ENCODE results near the gene ZSCAN5C.
"Not testable (repeated sequence)": the region's sequence is repeated elsewhere in the genome, so short reads cannot be mapped to it uniquely, and the experiment has no call there.

The ZSCAN5C gene

GRCh38 chr19:56201973-56202372 lies at the start of gene ZSCAN5C:
TSS of gene ZSCAN5C (plus strand) at chr19:56202273. CDS start at chr19:56205914, 3,641 bp downstream.
- no peak for DNase-seq

DNA sequence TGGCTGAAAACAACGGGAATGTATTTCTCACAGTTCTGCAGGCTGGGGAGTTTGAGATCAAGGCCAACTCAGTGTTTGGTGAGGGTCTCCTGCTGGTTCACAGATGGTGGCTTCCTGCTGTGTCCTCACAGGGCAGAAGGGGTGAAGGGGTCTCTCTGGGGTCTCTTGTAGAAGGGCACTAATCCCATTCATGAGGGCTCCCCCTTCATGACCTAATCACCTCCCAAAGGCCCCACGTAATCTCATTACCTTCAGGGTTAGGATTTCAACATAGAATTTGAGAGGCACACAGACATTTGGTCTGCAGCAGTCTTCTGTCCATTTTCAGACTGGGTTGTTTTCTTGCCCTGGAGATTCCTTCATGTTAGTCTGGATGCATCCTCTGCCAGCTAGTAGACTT lies 49.4 kb upstream of the ZSCAN5C start:
- DNase-seq: no peak

DNA sequence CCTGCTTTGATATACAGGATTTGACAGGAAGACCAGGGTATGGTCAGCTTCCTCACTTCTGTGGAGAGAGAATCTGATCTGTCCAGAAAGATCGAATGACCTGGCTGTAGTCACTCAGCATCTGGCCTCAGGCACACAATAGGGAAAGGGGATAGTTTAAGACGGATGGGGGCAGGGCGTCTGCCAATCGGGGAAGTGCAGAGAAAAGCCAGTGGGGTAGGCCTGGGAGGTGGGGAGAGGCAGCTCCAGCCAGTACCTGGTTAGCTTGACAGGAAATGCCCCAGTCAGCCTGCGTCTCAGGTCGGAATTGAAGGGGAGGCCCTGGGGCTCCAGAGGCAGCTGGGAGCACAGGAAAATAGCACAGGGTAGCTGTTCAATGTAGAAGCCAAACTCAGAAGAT lies 48.6 kb upstream of the ZSCAN5C start:
- no peak for DNase-seq

DNA sequence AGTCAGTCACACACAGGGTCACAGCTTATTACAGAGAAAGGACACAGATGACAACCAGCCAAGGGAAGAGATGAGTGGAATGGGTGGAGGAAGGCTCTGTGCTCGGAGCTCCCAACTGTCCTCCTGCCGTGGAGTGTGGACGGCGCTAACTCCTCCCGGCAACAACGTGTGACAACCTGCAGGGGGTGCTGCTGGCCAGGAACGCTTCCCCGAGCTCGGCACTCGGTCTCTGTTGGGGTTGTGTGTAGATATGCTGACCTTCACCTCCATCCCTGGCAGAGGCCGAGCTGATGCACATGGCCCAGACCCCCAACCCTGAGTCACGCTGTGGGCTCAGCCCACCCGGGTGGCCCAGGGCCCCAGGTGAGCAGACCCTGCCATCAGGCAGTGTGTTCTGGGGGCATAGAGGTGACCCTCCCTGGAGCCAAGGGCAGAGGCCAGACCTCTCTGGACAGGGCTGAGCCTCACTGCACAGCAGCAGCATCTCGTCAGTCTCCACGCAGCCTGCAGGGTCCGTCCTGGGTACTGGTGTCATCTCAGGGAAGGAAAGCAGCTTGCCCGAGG lies 46.9 kb upstream of the ZSCAN5C start:
- DNase-seq: no peak

- DNase-seq: no peak
Observed at GRCh38 chr19:56156768-56157167, 45.3 kb upstream of the ZSCAN5C start.

- no peak for DNase-seq
Observed at GRCh38 chr19:56158170-56158757, 43.8 kb upstream of the ZSCAN5C start.

- DNase-seq: no peak
Observed at GRCh38 chr19:56159009-56159559, 43.0 kb upstream of the ZSCAN5C start.

DNA sequence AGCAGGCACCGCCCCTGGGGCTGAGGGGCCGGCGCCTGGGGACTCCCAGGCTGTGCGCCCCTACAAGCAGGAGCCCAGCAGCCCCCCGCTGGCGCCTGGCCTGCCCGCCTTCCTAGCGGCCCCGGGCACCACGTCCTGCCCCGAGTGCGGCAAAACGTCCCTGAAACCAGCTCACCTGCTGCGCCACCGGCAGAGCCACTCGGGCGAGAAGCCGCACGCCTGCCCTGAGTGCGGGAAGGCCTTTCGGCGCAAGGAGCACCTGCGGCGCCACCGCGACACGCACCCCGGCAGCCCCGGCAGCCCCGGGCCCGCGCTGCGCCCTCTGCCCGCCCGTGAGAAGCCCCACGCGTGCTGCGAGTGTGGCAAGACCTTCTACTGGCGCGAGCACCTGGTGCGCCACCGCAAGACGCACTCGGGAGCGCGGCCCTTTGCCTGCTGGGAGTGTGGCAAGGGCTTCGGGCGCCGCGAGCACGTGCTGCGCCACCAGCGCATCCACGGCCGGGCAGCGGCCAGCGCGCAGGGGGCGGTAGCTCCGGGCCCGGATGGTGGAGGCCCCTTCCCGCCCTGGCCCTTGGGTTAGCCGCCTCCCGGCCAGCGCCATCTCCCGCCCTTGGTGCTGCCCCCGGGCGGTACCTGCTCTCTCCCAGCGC lies 42.3 kb upstream of the ZSCAN5C start:
- DNase-seq: no peak

DNA sequence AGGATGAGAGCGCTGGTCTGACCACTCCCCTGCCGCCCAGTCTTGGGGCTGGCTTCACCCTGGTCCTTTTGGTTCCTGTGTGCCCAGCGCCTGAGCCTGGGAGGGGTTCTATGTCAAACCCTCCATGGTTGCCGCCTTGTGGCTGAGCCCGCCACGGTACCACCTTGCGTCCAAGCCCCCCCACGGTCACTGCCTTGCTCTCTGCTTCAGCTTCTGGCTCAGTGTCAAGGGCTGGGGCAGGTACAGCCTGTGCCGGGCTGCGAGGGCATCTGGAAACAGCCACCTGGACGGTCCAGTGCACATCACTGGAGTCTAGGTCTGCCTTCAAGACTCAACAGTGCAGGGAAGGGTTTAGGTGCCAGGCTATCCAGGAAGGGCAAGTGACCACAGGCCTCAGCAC lies 40.5 kb upstream of the ZSCAN5C start:
- no peak for DNase-seq

GRCh38 chr19:56162258-56162657 lies 39.8 kb upstream of the ZSCAN5C start:
- DNase-seq: no peak

- DNase-seq: no peak
Observed at GRCh38 chr19:56163097-56163496, 39.0 kb upstream of the ZSCAN5C start.

GRCh38 chr19:56167064-56167578 lies 35.0 kb upstream of the ZSCAN5C start:
- no peak for DNase-seq

DNA sequence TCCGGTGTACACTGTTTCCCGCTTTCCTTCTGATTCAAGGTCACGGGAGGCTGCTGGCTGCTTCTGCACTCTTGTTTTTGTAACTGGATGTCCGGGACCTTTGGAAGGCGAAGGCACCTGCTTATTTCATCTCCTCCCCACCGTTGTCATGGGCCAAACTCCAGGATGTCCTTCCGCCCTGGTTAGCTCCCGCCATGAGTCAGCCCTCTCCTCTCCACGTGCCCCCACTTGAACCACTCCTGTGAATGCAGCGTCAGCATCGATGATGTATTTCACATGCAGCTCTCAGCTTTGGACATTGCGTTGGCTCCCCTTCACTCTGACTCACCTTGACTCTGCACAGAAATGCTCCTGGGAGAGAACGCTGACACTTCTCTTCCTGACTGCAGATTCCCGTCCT lies 31.8 kb upstream of the ZSCAN5C start:
- DNase-seq: no peak

- DNase-seq: no peak
Observed at GRCh38 chr19:56174086-56174485, 28.0 kb upstream of the ZSCAN5C start.

GRCh38 chr19:56174550-56174949 lies 27.5 kb upstream of the ZSCAN5C start:
- no peak for DNase-seq

DNA sequence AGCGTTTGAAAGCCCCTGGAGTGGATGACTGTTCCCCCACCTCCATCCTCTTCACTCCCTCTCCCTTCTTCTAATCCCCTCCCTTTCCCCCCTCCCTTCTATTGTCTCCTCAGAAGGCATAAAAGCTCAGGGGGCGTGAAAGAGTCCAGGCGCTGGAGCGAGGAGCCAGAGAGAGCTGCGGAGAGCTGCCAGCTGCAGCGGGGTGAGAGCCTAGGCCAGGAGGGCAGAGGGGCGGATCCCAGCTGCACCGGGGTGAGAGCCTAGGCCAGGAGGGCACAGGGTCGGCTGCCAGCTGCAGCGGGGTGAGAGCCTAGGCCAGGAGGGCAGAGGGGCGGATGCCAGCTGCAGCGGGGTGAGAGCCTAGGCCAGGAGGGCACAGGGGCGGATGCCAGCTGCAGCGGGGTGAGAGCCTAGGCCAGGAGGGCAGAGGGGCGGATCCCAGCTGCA lies 26.2 kb upstream of the ZSCAN5C start, which contains the start of gene GALP:
GALP (plus strand) TSS at position 148 of the 447 bp plus-strand sequence. CDS start 1,101 bp downstream, outside the sequence.
- DNase-seq: not testable (repeated sequence)

DNA sequence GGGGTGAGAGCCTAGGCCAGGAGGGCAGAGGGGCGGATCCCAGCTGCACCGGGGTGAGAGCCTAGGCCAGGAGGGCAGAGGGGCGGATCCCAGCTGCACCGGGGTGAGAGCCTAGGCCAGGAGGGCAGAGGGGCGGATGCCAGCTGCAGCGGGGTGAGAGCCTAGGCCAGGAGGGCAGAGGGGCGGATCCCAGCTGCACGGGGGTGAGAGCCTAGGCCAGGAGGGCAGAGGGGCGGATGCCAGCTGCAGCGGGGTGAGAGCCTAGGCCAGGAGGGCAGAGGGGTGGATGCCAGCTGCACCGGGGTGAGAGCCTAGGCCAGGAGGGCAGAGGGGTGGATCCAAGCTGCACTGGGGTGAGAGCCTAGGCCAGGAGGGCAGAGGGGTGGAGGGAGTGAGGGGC lies 25.8 kb upstream of the ZSCAN5C start:
- DNase-seq: not testable (repeated sequence)

DNA sequence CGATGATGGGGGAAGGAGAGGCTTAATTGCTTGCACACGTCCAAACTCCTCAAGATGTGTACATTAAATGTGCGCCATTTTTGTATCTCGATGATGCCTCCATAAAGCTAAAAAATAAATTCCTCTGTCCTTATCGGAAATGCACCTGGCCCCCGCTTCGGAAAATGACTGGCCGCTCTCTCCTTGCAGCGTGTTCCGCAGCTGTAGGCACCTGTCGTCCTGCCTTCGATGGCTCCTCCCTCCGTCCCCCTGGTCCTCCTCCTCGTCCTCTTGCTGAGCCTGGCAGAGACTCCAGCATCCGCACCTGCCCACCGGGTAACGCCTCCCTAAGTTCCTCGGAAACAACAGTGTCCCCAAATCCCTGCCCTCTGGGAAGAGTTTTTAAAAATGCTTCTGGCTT lies 25.2 kb upstream of the ZSCAN5C start:
- DNase-seq: no peak

- no peak for DNase-seq
Observed at GRCh38 chr19:56177564-56178243, 24.4 kb upstream of the ZSCAN5C start.

- no peak for DNase-seq
Observed at GRCh38 chr19:56189785-56190184, 12.3 kb upstream of the ZSCAN5C start.

GRCh38 chr19:56191115-56191514 lies 11.0 kb upstream of the ZSCAN5C start:
- no peak for DNase-seq

DNA sequence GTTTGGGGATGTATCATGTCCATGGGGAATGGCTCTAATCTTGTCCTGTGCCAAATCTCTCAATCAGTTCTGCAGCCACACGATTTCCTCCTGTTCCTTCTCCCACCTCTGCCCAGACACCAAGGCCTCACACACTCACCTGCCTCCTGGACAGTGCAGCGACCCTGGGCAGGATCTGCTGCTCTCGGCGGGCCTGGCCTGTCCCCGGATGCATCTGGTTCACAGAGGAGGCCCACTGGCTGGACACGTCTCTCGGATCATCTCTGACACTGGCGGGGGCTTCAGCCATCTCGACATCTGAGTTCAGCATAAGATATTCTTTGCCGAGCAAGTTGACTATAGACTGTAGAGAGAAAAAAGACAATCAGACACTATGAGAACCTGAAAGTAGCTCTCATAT lies 10.4 kb upstream of the ZSCAN5C start:
- no peak for DNase-seq

DNA sequence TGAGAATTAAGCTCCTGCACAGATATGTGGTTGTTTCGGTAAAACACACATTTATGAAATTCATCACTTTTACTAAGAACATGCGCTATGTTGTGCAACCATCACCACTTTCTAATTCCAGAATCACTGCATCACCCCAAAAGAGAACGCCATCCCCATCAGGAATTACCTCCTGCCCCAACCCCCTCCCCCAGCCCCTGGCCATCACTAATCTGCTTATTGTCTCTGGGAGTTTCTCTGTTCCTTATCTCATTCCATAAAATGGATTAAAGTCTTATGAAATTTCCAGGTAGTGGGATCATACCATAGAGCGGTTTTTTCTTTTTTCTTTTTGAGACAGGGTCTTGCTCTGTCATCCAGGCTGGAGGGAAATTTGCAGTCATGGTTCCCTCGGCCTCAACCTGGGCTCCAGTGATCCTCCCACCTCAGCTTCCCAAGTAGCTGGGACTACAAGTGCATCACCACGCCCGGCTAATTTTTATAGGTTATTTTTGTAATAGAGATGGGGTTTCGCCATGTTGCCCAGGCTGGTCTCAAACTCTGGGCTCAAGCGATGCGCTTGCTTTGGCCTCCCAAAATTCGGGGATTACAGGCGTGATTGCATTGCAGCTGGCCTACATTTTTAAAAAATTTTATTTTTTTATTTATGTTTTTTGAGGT lies 8.0 kb upstream of the ZSCAN5C start:
- DNase-seq: no peak
